Right hindlimb (tissue), 1 donor: ENCODE measurements around the gene ANKRD33.
"Not testable (repeated sequence)": the region's sequence is repeated elsewhere in the genome, so short reads cannot be mapped to it uniquely, and the experiment has no call there.

Experiments used
- DNase-seq: peaks from one replicate; pipeline ENCODE4 v3.0.0-alpha.2; 2018

The ANKRD33 gene

GRCh38 chr12:51883295-51883694, 4.6 kb upstream of the ANKRD33 start:
- no peak for DNase-seq

- no peak for DNase-seq
These were observed 3.8 kb upstream of the ANKRD33 start for GRCh38 chr12:51883998-51884675.

GRCh38 chr12:51884676-51885229, 3.1 kb upstream of the ANKRD33 start:
- DNase-seq: no peak

GRCh38 chr12:51885294-51886020, 2.4 kb upstream of the ANKRD33 start:
- not testable (repeated sequence) for DNase-seq

- peak; percentile 77 for DNase-seq
These were observed 1.7 kb upstream of the ANKRD33 start for GRCh38 chr12:51886021-51886710.

GRCh38 chr12:51888316-51889215, 663 bp downstream of the ANKRD33 start:
- DNase-seq: peak; percentile 18

- DNase-seq: peak; percentile 36
These were observed 1.6 kb downstream of the ANKRD33 start for GRCh38 chr12:51889216-51890132.

- DNase-seq: no peak
These were observed 2.2 kb downstream of the ANKRD33 start for GRCh38 chr12:51890133-51890464.

GRCh38 chr12:51890511-51891171, 2.7 kb downstream of the ANKRD33 start:
- DNase-seq: no peak

- no peak for DNase-seq
These were observed 3.9 kb downstream of the ANKRD33 start for GRCh38 chr12:51891843-51892242.

- DNase-seq: no peak
These were observed 5.9 kb downstream of the ANKRD33 start for GRCh38 chr12:51893786-51894185.

GRCh38 chr12:51895378-51896135, 7.7 kb downstream of the ANKRD33 start:
- DNase-seq: no peak

- DNase-seq: peak; percentile 19
These were observed 8.3 kb downstream of the ANKRD33 start for GRCh38 chr12:51896236-51896635.

GRCh38 chr12:51897181-51897580, 9.3 kb downstream of the ANKRD33 start:
- peak; percentile 24 for DNase-seq

GRCh38 chr12:51898506-51898905, 10.6 kb downstream of the ANKRD33 start:
- DNase-seq: no peak

- DNase-seq: peak; percentile 37
These were observed 11.0 kb downstream of the ANKRD33 start for GRCh38 chr12:51898937-51899336.

GRCh38 chr12:51900323-51900889, 12.5 kb downstream of the ANKRD33 start:
- no peak for DNase-seq

GRCh38 chr12:51901121-51901817, 13.4 kb downstream of the ANKRD33 start:
- no peak for DNase-seq

GRCh38 chr12:51901881-51902280, 14.0 kb downstream of the ANKRD33 start:
- DNase-seq: no peak
